Neural progenitor cell (in vitro differentiated cells): Measurements from ENCODE around the gene RUSF1. TPM values are rescaled to one million over a fixed set of nuclear protein-coding genes. Genes with fewer than 3 reads are reported as not detected.

ENCODE experiments used
- DNase-seq: peaks from one replicate; pipeline ENCODE4 v3.0.0-alpha.2; 2016; ENCODE audit warnings: low spot score
- H2AFZ ChIP-seq: fragments of 200-600 bp; sonication (generic); replicated peaks from 2 replicates; pipeline ENCODE4 v1.6.1; 2016; ENCODE audit warnings: antibody characterized with exemption
- H3F3A ChIP-seq: fragments of 200-600 bp; sonication (generic); 2 replicates; pipeline ENCODE4 v1.6.1; 2016; ENCODE audit warnings: antibody characterized with exemption, low read depth
- H3K27ac ChIP-seq: fragments of 200-600 bp; sonication (generic); 2 replicates; pipeline ENCODE4 v1.5.1; 2016; ENCODE audit warnings: mild to moderate bottlenecking
- H3K27me3 ChIP-seq: fragments of 200-600 bp; sonication (generic); 2 replicates; pipeline ENCODE4 v1.6.1; 2016; ENCODE audit warnings: mild to moderate bottlenecking, moderate library complexity
- H3K36me3 ChIP-seq: fragments of 200-600 bp; sonication (generic); 2 replicates; pipeline ENCODE4 v1.5.1; 2016
- H3K4me1 ChIP-seq: fragments of 200-600 bp; sonication (generic); 2 replicates; pipeline ENCODE4 v1.6.1; 2016; ENCODE audit warnings: mixed run types
- H3K4me2 ChIP-seq: fragments of 200-600 bp; sonication (generic); 2 replicates; pipeline ENCODE4 v1.6.1; 2016
- H3K4me3 ChIP-seq: fragments of 200-600 bp; sonication (generic); 2 replicates; pipeline ENCODE4 v1.5.1; 2016
- H3K79me2 ChIP-seq: fragments of 200-600 bp; sonication (generic); 2 replicates; pipeline ENCODE4 v1.6.1; 2016; ENCODE audit warnings: low read depth
- H3K9ac ChIP-seq: fragments of 200-600 bp; sonication (generic); 2 replicates; pipeline ENCODE4 v1.6.1; 2016
- H3K9me3 ChIP-seq: fragments of 200-600 bp; sonication (generic); 2 replicates; pipeline ENCODE4 v1.5.1; 2016; ENCODE audit warnings: low read depth
- H4K20me1 ChIP-seq: fragments of 200-600 bp; sonication (generic); 2 replicates; pipeline ENCODE4 v1.6.1; 2016; ENCODE audit warnings: low read depth
- H3K27ac Mint-ChIP-seq: 3 replicates; pipeline ENCODE4 v1.8.0; 2021; ENCODE audit warnings: mixed read lengths
- H3K27me3 Mint-ChIP-seq: 2 replicates; pipeline ENCODE4 v1.8.0; 2022; ENCODE audit warnings: low read depth, mild to moderate bottlenecking, inconsistent platforms, moderate library complexity, mixed read lengths; ENCODE audit not compliant: insufficient read depth
- H3K36me3 Mint-ChIP-seq: 3 replicates; pipeline ENCODE4 v1.8.0; 2021; ENCODE audit warnings: mixed read lengths
- H3K4me1 Mint-ChIP-seq: 3 replicates; pipeline ENCODE4 v1.8.0; 2021; ENCODE audit warnings: mixed read lengths
- H3K4me3 Mint-ChIP-seq: 3 replicates; pipeline ENCODE4 v1.8.0; 2021; ENCODE audit warnings: mild to moderate bottlenecking, moderate library complexity, mixed read lengths
- H3K9me3 Mint-ChIP-seq: 3 replicates; pipeline ENCODE4 v1.8.0; 2020; ENCODE audit warnings: mixed read lengths
- EZH2 ChIP-seq: fragments of 200-600 bp; sonication (generic); IDR thresholded peaks from 2 replicates; pipeline ENCODE4 v1.6.1; 2017; ENCODE audit warnings: antibody characterized with exemption, mild to moderate bottlenecking, moderate library complexity
- EZH2phosphoT487 ChIP-seq: fragments of 200-600 bp; sonication (generic); IDR thresholded peaks from 2 replicates; pipeline ENCODE4 v1.6.1; 2017; ENCODE audit warnings: antibody characterized with exemption
- total RNA-seq: library from RNA; depleted of rRNA; stranded (reverse); fragments of >200 nt; gene quantifications from 2 replicates; pipeline ENCODE4 v1.2.3, GENCODE V29; 2015; ENCODE audit warnings: low replicate concordance
- TF ChIP-seq, protein P1 (sequence below): fragments of 200-600 bp; sonication (generic); IDR thresholded peaks from 2 replicates; pipeline ENCODE4 v1.5.1; 2017; ENCODE audit warnings: antibody characterized with exemption, mild to moderate bottlenecking

Gene RUSF1
- total RNA-seq, 1 donor from 2014 or later = 11.5 TPM

DNA sequence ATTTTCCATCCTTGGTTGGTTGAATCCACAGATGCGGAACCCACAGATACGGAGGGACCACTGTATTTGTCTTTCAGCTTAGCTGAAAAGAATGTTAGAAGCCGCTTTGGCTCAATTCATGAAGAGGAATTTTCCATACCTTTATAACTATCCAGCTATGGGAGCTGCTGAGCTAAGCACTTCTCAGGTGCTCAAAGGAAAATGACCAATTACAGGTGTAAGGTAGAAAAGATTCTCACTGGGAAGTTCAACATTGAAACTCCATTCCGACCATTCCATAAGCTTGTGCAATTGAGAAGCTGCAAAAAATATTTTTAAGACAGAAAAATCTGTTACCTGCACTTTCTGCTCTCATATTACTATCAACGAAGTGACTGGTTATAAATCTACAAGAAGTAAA, 22.2 kb upstream of the RUSF1 start:
- Histone ChIP-seq H3F3A (peaks cover 3% of the 10 kb centered on the region), H3K4me1 (peaks cover 8% of the 10 kb centered on the region), H3K4me2 (no peak overlapping the region), H3K4me3 (no peak overlapping the region), H2AFZ (no peak overlapping the region), H3K27ac (no peak overlapping the region), H3K36me3 (no peaks in the 10 kb centered on the region), H3K27me3 (peaks cover 52% of the 10 kb centered on the region), H3K9me3 (no peaks in the 10 kb centered on the region), H3K9ac (no peak overlapping the region), H4K20me1 (no peaks in the 10 kb centered on the region), H3K79me2 (no peaks in the 10 kb centered on the region)
- H3K36me3 Mint-ChIP-seq = no peaks in the 10 kb centered on the region
- peaks cover 7% of the 10 kb centered on the region for H3K9me3 Mint-ChIP-seq
- H3K4me3 Mint-ChIP-seq = no peak overlapping the region
- H3K27ac Mint-ChIP-seq = no peak overlapping the region
- TF ChIP-seq EZH2phosphoT487 (no peak), EZH2 (no peak)
- TF ChIP-seq, protein P1, sequence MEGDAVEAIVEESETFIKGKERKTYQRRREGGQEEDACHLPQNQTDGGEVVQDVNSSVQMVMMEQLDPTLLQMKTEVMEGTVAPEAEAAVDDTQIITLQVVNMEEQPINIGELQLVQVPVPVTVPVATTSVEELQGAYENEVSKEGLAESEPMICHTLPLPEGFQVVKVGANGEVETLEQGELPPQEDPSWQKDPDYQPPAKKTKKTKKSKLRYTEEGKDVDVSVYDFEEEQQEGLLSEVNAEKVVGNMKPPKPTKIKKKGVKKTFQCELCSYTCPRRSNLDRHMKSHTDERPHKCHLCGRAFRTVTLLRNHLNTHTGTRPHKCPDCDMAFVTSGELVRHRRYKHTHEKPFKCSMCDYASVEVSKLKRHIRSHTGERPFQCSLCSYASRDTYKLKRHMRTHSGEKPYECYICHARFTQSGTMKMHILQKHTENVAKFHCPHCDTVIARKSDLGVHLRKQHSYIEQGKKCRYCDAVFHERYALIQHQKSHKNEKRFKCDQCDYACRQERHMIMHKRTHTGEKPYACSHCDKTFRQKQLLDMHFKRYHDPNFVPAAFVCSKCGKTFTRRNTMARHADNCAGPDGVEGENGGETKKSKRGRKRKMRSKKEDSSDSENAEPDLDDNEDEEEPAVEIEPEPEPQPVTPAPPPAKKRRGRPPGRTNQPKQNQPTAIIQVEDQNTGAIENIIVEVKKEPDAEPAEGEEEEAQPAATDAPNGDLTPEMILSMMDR = no peak
- H3K4me1 Mint-ChIP-seq = no peaks in the 10 kb centered on the region
- DNase-seq = no peak
- H3K27me3 Mint-ChIP-seq = peaks cover 29% of the 10 kb centered on the region

DNA sequence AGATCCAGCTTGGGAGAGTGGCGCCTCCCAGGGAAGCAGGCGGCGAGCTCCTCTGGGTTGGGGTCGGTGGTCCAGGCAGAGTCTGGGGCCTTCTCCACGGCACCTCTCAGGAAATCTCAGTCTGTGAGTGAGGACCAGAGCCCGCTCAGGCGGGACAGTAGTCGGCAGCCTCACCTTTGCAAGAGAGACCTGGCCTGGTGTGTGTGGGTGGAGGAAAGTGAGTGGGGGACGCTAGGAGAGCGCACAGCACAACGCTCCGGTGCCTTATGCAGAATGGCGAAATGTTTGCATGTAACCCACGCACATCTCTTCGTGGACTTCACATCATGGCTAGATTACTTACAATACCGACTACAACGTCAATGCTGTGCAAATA, 21.7 kb upstream of the RUSF1 start:
- peak overlapping the region; percentile 99 for H2AFZ ChIP-seq
- no peaks in the 10 kb centered on the region for H3K9me3 ChIP-seq
- H3F3A ChIP-seq = peaks cover 3% of the 10 kb centered on the region
- no peak overlapping the region for H3K27ac ChIP-seq
- peak overlapping the region; percentile 58 for H3K4me3 ChIP-seq
- H3K36me3 ChIP-seq = no peaks in the 10 kb centered on the region
- no peak for DNase-seq
- no peaks in the 10 kb centered on the region for H3K36me3 Mint-ChIP-seq
- peaks cover 8% of the 10 kb centered on the region for H3K4me1 ChIP-seq
- H3K4me2 ChIP-seq = peak overlapping the region; percentile 97
- H3K9me3 Mint-ChIP-seq = peaks cover 7% of the 10 kb centered on the region
- no peak overlapping the region for H3K9ac ChIP-seq
- no peak overlapping the region for H3K4me3 Mint-ChIP-seq
- no peak overlapping the region for H3K27ac Mint-ChIP-seq
- TF ChIP-seq, protein P1 = no peak
- TF ChIP-seq EZH2phosphoT487 = no peak
- no peaks in the 10 kb centered on the region for H3K79me2 ChIP-seq
- no peaks in the 10 kb centered on the region for H3K4me1 Mint-ChIP-seq
- H4K20me1 ChIP-seq = no peaks in the 10 kb centered on the region
- peaks cover 52% of the 10 kb centered on the region for H3K27me3 ChIP-seq
- peaks cover 31% of the 10 kb centered on the region for H3K27me3 Mint-ChIP-seq

DNA sequence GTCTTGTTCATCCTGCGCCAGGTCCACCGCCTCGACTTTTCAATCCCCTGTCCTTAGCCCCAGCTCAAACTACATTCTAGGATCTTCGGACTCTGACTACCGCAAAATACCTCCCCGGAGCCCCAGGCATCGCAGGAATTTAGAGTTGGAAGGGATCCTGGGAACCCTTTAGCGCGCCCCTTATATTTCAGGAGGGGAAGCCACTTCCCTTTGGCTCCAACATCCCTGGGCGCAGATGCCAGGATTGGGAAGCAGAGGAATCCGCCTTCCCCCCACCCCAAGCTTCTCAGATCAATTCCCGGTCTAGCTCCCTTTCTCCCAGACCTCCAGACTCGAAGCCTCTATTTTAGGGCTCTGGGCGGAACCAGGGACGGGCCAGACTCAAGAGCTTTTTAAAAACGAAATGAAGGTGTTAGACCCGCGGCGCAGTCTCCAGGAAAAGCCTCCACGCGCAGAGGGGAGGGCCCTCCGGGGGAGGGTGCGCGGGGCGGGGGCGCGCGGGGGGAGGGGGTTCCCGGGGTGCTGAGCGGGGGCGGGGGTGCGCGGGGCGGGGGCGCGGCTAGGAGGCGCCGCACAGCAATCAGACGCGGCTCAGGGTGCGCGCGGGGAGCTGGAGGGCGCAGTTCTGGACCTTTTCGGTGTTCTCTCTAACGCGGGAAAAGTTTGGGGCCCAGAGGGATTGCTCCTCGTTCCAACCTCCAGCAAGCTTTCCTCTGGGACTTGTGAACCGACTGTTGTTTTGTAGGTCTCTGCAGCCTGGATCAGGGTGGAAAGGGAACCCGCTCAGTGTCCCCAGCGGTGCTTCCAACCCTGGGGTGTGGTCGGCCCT, 21.1 kb upstream of the RUSF1 start:
- no peak for TF ChIP-seq EZH2phosphoT487
- peak; percentile 64 for TF ChIP-seq EZH2
- no peak overlapping the region for H3K4me3 Mint-ChIP-seq
- Histone ChIP-seq H3K4me3 (peak overlapping the region; percentile 58), H3K27me3 (peaks cover 52% of the 10 kb centered on the region), H3K27ac (no peak overlapping the region), H3K4me2 (peak overlapping the region; percentile 97), H2AFZ (peak overlapping the region; percentile 99), H3K9me3 (no peaks in the 10 kb centered on the region), H3K4me1 (peaks cover 8% of the 10 kb centered on the region), H3K9ac (no peak overlapping the region), H4K20me1 (no peaks in the 10 kb centered on the region), H3K79me2 (no peaks in the 10 kb centered on the region), H3F3A (peaks cover 3% of the 10 kb centered on the region), H3K36me3 (no peaks in the 10 kb centered on the region)
- DNase-seq = peak; percentile 49
- H3K36me3 Mint-ChIP-seq = no peaks in the 10 kb centered on the region
- no peaks in the 10 kb centered on the region for H3K4me1 Mint-ChIP-seq
- no peak overlapping the region for H3K27ac Mint-ChIP-seq
- peaks cover 35% of the 10 kb centered on the region for H3K27me3 Mint-ChIP-seq
- H3K9me3 Mint-ChIP-seq = peaks cover 7% of the 10 kb centered on the region

DNA sequence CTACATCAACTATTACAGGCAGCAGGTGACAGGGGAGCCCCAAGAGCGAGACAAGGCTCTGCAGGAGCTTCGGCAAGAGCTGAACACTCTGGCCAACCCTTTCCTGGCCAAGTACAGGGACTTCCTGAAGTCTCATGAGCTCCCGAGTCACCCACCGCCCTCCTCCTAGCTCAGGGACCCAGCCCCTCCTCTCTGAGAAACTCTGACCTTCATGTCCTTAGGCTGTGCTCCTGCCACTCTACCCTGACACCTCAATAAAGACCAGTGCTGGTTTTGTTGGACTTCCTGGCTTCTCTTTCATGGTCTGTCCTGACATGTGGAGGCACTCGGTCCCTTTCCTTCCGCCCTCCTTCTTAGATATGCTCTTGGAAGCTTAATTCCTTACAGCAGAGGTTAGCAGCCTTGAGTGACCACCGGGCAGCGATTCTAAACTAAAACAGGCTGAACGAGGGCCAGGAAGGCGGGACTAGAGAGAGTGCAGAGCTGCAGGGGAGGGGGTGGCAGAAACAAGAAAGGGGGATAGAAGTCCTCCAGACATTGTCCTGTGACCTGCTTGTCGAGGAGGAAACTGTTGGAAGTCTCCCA, 20.4 kb upstream of the RUSF1 start:
- H3K79me2 ChIP-seq = no peaks in the 10 kb centered on the region
- H3F3A ChIP-seq = peaks cover 3% of the 10 kb centered on the region
- peak overlapping the region; percentile 58 for H3K4me3 ChIP-seq
- TF ChIP-seq, protein P1 = no peak
- TF ChIP-seq EZH2 = peak; percentile 13
- H3K36me3 ChIP-seq = no peaks in the 10 kb centered on the region
- Mint-ChIP-seq H3K4me1 (no peaks in the 10 kb centered on the region), H3K27ac (no peak overlapping the region), H3K36me3 (no peaks in the 10 kb centered on the region), H3K9me3 (peaks cover 7% of the 10 kb centered on the region), H3K4me3 (no peak overlapping the region), H3K27me3 (peaks cover 35% of the 10 kb centered on the region)
- H3K9ac ChIP-seq = no peak overlapping the region
- H3K27ac ChIP-seq = no peak overlapping the region
- H3K27me3 ChIP-seq = peaks cover 52% of the 10 kb centered on the region
- peaks cover 8% of the 10 kb centered on the region for H3K4me1 ChIP-seq
- no peaks in the 10 kb centered on the region for H4K20me1 ChIP-seq
- H2AFZ ChIP-seq = peak overlapping the region; percentile 99
- H3K4me2 ChIP-seq = peak overlapping the region; percentile 97
- DNase-seq = no peak
- no peaks in the 10 kb centered on the region for H3K9me3 ChIP-seq
